Activated T-cell treated with anti-CD3 and anti-CD28 coated beads, Interleukin-2, amount 50 U/mL, for 4 hours (primary cell): ENCODE data around the gene NEMF. TPM values are rescaled to one million over a fixed set of nuclear protein-coding genes. Genes with fewer than 3 reads are reported as not detected.
A peak's percentile ranks its signal among the peaks of the same experiment; 100 is the strongest.
"Not testable (repeated sequence)": the region's sequence is repeated elsewhere in the genome, so short reads cannot be mapped to it uniquely, and the experiment has no call there.

Source experiments
- ATAC-seq, 2 donors: fragments of 200-7000 bp; cut with Tn5 transposase; one replicate each; pipeline ENCODE4 v1.10.0; 2021
- DNase-seq: peaks from one replicate; pipeline ENCODE4 v3.0.0-alpha.2; 2020
- H3K27me3 Mint-ChIP-seq: one replicate; pipeline ENCODE4 v1.8.0; 2021; ENCODE audit warnings: low read depth, mixed read lengths
- H3K36me3 Mint-ChIP-seq: one replicate; pipeline ENCODE4 v1.8.0; 2022; ENCODE audit warnings: mixed read lengths; ENCODE audit not compliant: insufficient read depth
- H3K4me1 Mint-ChIP-seq: one replicate; pipeline ENCODE4 v1.8.0; 2021; ENCODE audit warnings: low read depth, mixed read lengths
- H3K4me3 Mint-ChIP-seq: one replicate; pipeline ENCODE4 v1.8.0; 2021; ENCODE audit warnings: mild to moderate bottlenecking, moderate library complexity, mixed read lengths
- H3K9me3 Mint-ChIP-seq: one replicate; pipeline ENCODE4 v1.8.0; 2021; ENCODE audit warnings: mixed read lengths
- total RNA-seq, 3 donors: library from RNA; stranded (reverse); gene quantifications; one replicate each; pipeline ENCODE4 v1.2.1, GENCODE V29; 2021

Gene NEMF, protein sequence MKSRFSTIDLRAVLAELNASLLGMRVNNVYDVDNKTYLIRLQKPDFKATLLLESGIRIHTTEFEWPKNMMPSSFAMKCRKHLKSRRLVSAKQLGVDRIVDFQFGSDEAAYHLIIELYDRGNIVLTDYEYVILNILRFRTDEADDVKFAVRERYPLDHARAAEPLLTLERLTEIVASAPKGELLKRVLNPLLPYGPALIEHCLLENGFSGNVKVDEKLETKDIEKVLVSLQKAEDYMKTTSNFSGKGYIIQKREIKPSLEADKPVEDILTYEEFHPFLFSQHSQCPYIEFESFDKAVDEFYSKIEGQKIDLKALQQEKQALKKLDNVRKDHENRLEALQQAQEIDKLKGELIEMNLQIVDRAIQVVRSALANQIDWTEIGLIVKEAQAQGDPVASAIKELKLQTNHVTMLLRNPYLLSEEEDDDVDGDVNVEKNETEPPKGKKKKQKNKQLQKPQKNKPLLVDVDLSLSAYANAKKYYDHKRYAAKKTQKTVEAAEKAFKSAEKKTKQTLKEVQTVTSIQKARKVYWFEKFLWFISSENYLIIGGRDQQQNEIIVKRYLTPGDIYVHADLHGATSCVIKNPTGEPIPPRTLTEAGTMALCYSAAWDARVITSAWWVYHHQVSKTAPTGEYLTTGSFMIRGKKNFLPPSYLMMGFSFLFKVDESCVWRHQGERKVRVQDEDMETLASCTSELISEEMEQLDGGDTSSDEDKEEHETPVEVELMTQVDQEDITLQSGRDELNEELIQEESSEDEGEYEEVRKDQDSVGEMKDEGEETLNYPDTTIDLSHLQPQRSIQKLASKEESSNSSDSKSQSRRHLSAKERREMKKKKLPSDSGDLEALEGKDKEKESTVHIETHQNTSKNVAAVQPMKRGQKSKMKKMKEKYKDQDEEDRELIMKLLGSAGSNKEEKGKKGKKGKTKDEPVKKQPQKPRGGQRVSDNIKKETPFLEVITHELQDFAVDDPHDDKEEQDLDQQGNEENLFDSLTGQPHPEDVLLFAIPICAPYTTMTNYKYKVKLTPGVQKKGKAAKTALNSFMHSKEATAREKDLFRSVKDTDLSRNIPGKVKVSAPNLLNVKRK
- total RNA-seq: 10 to 100 TPM; 53.0 to 54.0 (median 53.2) TPM

DNA sequence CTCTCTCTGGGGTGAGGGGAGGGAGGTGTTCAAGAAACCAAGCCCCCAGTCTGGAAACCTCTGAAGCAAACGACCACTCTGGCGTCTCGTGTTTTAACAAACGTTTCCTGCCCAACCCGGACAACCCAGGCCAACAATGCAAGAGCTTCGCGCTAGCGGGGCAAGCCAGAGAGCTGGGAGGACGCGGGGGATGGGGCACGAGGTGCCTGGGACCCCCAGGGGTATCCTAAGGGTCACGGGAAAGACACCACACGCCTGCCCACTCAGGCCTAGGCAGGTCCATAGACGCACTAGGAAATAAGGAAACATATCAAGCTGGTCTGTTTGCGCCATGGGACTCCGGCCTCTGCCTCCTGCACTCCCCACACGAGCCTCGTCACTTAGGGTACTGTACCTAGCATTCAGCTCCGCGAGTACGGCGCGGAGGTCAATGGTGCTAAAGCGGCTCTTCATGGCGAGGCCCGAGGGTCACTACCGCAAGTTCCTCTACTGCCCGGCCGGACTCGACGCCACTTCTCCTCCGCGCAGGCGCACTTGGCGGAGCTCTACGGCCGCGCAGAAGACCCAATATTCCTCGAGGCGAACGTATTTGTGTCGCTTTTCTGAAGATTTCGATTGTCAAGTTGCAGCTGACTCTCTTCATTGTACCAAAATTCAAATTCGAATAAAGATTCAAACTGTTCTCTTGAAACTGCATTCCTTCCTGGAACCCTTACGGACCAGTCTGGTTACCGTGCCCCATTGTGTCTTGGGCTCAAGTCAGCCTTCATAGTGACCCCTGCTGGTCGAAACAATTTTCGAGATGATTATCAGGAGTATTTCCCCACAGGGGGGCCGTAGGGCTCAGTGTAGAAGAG, at the start of gene NEMF:
TSS of gene NEMF (minus strand) at position 488 of the 857 bp plus-strand sequence. CDS start at position 453, 35 bp downstream.
- H3K4me3 Mint-ChIP-seq: peak within 1 kb of the TSS; percentile 98
- ATAC-seq: peak; percentile 81 to 83
- DNase-seq: peak; percentile 64
- H3K4me1 Mint-ChIP-seq: peaks cover 42% of the 10 kb centered on the region
- H3K9me3 Mint-ChIP-seq: no peaks in the 10 kb centered on the region
- H3K36me3 Mint-ChIP-seq: peaks cover 10% of the 10 kb centered on the region
- no peaks in the 10 kb centered on the region for H3K27me3 Mint-ChIP-seq

DNA sequence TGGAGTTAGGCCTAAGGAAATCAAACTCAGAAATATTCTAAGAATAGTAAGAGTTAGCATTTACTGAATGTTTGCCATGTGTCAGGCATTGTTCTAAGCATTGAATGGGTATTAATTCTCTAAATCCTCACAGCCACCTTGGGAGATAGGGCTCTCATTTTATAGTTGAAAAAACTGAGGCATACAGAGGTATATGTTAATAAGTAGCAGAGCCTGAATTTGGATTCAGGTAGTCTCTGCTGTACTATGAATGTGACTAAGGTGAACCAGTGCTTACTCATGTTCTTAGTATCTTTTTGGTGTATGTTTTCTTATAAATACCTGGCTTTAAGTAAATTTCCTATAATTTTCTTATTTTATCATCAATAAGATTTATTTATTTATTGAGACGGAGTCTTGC, 48.4 kb upstream of the NEMF start:
- Mint-ChIP-seq H3K36me3 (peaks cover 20% of the 10 kb centered on the region), H3K27me3 (no peaks in the 10 kb centered on the region), H3K4me1 (peaks cover 40% of the 10 kb centered on the region), H3K9me3 (no peaks in the 10 kb centered on the region), H3K4me3 (no peak overlapping the region)
- DNase-seq (no peak), ATAC-seq (no peak)

DNA sequence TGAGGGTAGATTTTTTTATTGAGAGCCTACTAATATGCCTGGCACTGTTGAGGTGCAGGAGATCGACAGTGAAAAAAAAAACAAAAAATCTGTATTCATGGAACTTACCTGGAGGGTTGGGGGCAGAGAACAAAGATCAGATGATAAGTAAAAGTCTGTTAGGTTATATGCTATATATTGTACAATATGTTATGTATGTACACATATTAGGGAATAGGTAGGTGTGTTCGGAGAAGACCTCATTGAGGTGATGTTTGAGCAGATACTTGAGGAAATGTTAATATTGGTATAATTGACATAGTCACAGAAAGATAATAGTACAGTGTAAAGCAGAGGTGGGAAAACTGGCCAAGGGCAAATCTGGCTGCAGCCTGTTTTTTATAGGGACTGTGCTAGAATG, 45.9 kb upstream of the NEMF start:
- Mint-ChIP-seq H3K27me3 (no peaks in the 10 kb centered on the region), H3K4me1 (peaks cover 34% of the 10 kb centered on the region), H3K4me3 (peak overlapping the region; percentile 98), H3K9me3 (no peaks in the 10 kb centered on the region), H3K36me3 (peaks cover 43% of the 10 kb centered on the region)
- DNase-seq: no peak
- no peak for ATAC-seq

DNA sequence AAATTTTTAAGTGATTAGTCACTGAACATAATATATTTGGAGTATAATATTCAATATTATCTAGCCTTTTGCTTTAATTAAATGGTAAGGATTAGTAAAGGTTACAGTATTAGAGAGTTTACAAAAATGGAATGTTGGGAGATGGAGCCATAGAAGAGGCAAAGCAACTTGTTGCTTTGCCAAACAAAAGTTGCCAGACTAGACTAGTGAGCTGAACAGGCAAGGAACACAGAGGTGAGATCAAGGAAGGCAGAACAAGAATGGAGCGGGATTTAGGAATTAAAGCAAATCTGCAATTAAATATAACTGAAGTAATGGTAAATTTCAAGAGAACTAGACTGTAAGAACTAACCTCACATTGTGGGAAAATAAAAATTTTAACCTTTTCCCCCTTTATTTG, 45.4 kb upstream of the NEMF start:
- DNase-seq: no peak
- Mint-ChIP-seq H3K9me3 (no peaks in the 10 kb centered on the region), H3K4me3 (peak overlapping the region; percentile 98), H3K4me1 (peaks cover 34% of the 10 kb centered on the region), H3K36me3 (peaks cover 44% of the 10 kb centered on the region), H3K27me3 (no peaks in the 10 kb centered on the region)
- no peak for ATAC-seq

DNA sequence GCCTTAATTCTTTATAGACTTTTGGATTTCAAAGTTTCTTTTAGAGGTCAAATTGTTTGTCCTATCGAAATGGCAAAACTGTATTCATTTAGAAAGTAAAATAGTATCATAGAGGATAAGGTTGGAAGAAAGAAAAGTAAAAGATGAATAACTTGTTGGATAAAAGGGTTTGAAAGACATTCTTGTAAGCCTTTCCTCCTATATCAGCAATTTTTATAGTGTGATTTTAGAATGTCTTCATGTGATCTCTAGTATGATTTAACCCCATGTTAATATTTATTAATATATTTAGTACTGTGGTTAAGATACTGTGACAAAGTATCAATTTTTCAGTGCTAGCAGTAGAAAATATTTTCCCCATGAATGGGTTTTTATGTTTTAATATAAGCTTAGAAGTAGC, 44.8 kb upstream of the NEMF start:
- Mint-ChIP-seq H3K4me3 (peak overlapping the region; percentile 98), H3K4me1 (peaks cover 34% of the 10 kb centered on the region), H3K36me3 (peaks cover 44% of the 10 kb centered on the region), H3K9me3 (no peaks in the 10 kb centered on the region), H3K27me3 (no peaks in the 10 kb centered on the region)
- ATAC-seq: no peak
- DNase-seq: no peak

DNA sequence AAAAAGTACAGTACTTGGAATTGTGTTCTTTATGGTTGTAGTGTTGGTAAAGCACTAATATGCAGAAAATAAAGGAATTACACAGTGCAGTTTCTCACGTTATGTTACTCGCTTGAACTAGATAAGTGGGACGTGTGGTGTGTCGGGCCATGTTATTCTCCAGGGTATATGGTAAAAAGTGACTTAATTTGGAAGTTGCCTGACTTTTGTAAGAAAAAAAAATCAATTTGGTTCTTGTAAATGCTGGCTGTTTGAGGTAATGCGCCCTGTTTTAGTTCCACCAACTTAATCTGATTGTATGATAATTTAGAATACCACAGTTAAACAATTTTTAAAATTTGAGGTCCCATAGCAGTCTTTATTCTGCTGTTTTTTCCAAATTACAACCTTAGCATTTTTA, 44.4 kb upstream of the NEMF start:
- Mint-ChIP-seq H3K4me3 (peak overlapping the region; percentile 98), H3K36me3 (peaks cover 44% of the 10 kb centered on the region), H3K9me3 (no peaks in the 10 kb centered on the region), H3K27me3 (no peaks in the 10 kb centered on the region), H3K4me1 (peaks cover 35% of the 10 kb centered on the region)
- DNase-seq (no peak), ATAC-seq (no peak)

DNA sequence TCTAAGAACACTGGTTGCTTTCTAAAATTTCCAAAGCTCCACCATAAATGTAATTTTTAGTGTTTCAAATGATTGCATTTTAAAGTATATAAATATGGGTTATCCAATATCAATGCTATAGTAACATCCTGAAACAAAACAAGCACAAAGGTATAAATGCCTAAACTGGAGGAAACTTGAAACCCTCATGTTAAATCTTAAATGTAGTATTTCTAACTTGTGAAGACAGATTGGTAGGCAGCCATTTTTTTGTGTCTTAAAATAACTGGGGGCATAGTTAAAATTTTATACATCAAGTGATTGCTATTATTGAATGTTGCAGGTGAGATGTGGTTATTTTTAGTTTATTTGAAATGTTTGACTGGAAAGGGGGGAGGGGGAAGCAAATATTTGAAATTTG, 43.7 kb upstream of the NEMF start:
- Mint-ChIP-seq H3K4me1 (peaks cover 39% of the 10 kb centered on the region), H3K4me3 (peak overlapping the region; percentile 98), H3K36me3 (peaks cover 44% of the 10 kb centered on the region)
- not testable (repeated sequence) for DNase-seq, ATAC-seq, H3K9me3 Mint-ChIP-seq, H3K27me3 Mint-ChIP-seq

DNA sequence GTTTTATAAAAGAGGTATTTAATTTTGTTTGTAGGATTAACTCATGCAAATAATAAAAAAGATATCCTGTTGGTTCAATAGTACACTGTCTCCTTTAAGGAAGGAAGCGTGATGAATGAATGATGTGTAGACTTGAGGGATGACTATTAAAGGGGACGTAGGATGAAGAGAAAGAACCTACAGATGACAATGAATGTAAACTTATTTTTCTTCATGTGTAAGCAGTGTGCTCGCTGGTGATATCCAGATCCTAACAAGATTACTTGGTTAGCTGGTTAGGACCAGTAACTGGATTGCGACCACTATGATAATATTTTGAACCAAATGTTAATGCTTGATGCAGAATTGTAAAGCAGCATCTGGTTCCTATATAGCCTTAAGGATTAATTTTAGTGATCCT, 42.9 kb upstream of the NEMF start:
- Mint-ChIP-seq H3K9me3 (no peaks in the 10 kb centered on the region), H3K4me1 (peaks cover 42% of the 10 kb centered on the region), H3K27me3 (no peaks in the 10 kb centered on the region), H3K4me3 (peak overlapping the region; percentile 98), H3K36me3 (peaks cover 44% of the 10 kb centered on the region)
- no peak for DNase-seq
- ATAC-seq: peak; percentile 2 to 4

DNA sequence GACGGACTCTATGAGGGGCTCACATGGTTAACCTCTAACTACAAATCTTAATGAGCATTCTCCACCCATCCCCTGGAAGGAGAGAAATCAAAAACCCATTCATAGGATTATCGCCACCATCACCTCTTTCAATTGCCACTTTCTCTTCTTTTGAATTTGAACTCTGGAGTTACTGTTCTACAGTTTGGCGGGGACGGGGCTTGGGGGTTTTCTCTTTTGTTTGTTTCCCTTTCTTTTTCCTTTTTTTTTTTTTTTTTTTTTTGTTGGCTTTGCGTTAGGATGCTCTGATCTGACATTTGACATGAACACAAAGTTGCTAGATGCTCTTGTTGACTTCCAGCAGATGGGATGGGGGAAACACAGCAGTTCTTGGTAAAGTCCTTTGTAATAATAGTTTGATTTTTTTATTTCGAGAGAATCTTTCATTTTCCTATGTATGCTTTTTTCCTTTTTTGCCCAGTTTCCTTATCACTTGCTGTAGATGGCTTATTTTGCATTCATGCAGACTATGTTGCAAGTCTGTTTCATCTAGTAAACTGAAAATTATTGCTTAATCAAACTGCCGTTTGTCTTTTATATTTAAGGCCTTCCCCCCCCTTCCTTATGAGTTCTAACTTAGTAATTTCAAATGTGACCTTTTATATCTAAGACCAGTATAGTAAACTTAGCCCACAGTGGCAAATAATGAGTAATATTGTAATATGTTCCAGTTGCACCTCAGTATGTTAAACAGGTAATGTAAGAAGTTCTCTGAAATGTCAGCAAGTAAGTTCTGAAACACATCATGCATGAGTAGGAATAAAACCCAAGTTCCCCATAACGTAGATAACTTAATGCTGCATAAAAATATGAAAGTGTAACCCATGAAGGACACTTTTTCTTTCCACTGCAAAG, 41.9 kb upstream of the NEMF start:
- peaks cover 38% of the 10 kb centered on the region for H3K4me1 Mint-ChIP-seq
- not testable (repeated sequence) for H3K9me3 Mint-ChIP-seq, H3K27me3 Mint-ChIP-seq, DNase-seq
- peaks cover 44% of the 10 kb centered on the region for H3K36me3 Mint-ChIP-seq
- ATAC-seq: peak; percentile 27 to 33
- H3K4me3 Mint-ChIP-seq: peak overlapping the region; percentile 98

DNA sequence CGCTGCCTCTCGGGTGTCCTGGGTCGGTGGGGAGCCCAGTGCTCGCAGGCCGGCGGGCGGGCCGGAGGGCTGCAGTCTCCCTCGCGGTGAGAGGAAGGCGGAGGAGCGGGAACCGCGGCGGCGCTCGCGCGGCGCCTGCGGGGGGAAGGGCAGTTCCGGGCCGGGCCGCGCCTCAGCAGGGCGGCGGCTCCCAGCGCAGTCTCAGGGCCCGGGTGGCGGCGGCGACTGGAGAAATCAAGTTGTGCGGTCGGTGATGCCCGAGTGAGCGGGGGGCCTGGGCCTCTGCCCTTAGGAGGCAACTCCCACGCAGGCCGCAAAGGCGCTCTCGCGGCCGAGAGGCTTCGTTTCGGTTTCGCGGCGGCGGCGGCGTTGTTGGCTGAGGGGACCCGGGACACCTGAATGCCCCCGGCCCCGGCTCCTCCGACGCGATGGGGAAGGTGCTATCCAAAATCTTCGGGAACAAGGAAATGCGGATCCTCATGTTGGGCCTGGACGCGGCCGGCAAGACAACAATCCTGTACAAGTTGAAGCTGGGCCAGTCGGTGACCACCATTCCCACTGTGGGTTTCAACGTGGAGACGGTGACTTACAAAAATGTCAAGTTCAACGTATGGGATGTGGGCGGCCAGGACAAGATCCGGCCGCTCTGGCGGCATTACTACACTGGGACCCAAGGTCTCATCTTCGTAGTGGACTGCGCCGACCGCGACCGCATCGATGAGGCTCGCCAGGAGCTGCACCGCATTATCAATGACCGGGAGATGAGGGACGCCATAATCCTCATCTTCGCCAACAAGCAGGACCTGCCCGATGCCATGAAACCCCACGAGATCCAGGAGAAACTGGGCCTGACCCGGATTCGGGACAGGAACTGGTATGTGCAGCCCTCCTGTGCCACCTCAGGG, 41.0 kb upstream of the NEMF start:
- ATAC-seq: peak; percentile 50 to 59
- DNase-seq: peak; percentile 60
- no peaks in the 10 kb centered on the region for H3K27me3 Mint-ChIP-seq
- peaks cover 44% of the 10 kb centered on the region for H3K36me3 Mint-ChIP-seq
- no peaks in the 10 kb centered on the region for H3K9me3 Mint-ChIP-seq
- H3K4me1 Mint-ChIP-seq: peaks cover 30% of the 10 kb centered on the region
- peak overlapping the region; percentile 98 for H3K4me3 Mint-ChIP-seq

DNA sequence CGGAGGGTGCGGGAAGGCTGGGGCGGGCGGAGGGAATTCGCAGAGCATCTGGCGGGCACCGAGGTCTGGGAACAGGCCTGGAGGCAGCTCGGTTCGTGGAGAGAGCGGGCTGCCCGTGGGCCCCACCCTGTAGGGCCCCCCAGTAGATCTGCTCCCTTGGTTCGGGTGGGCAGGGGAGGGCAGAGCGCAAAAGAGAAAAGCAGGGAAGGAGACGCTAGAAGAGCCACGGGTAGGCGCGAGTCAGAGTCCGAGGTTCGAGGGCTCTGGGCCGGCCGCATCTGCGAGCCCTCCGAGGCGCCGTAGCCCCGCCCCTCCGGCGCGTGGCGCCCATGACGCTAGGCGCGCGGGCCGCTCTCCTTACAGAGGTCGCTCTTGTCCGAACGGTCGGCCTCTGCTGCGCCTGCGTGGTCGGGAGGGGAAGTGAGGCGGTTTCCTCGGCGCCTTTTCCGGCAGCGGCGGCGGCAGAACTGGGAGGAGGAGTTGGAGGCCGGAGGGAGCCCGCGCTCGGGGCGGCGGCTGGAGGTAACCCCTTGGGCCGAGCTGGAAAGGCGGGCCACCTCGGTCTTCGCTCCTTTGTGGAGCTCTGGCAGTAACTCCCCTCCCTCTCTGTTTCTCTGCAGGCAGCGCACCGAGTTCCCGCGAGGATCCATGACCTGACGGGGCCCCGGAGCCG, 40.2 kb upstream of the NEMF start, which contains the start of gene ARF6:
TSS of gene ARF6 (plus strand) at position 447 of the 673 bp plus-strand sequence. CDS start 655 bp downstream, outside the sequence.
- Mint-ChIP-seq H3K9me3 (no peaks in the 10 kb centered on the region), H3K27me3 (no peaks in the 10 kb centered on the region), H3K4me1 (peaks cover 22% of the 10 kb centered on the region), H3K36me3 (peaks cover 37% of the 10 kb centered on the region), H3K4me3 (peak within 1 kb of the TSS; percentile 98)
- DNase-seq: peak; percentile 94
- ATAC-seq: peak; percentile 76 to 81

DNA sequence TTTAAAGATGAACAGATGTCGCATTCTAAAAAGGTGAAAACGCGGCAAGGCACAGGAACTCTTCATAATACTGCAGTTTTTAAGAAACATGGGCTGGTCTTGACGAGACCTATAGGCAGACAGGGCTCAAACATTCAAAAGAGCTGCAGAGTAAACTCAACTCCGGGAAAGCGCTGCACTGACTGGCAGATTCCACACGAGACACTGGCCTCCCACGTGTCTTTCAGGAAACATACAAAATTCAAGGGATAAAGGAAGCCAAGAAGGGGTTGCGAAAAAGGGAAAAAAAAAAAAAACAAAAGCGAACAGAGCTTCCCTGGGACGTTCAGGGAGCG, 39.7 kb upstream of the NEMF start:
- Mint-ChIP-seq H3K4me3 (peak overlapping the region; percentile 98), H3K9me3 (no peaks in the 10 kb centered on the region), H3K36me3 (peaks cover 36% of the 10 kb centered on the region), H3K27me3 (no peaks in the 10 kb centered on the region), H3K4me1 (peaks cover 21% of the 10 kb centered on the region)
- no peak for ATAC-seq
- peak; percentile 36 for DNase-seq
